CD14-positive monocyte (primary cell): ENCODE data around the gene TCF4. TPM values are rescaled to one million over a fixed set of nuclear protein-coding genes. Genes with fewer than 3 reads are reported as not detected.

Experiments
- DNase-seq, 3 donors: peaks; one replicate each; pipeline ENCODE4 v3.0.0-alpha.2; 2011 to 2022
- H2AFZ ChIP-seq: 2 replicates; pipeline ENCODE4 v1.6.0; 2012; ENCODE audit warnings: mild to moderate bottlenecking, low read depth, low read length, inconsistent platforms; ENCODE audit not compliant: insufficient read depth, poor library complexity, severe bottlenecking
- H3K27ac ChIP-seq, 2 donors: 1 replicate in 1 of 2; 2 replicates in 1 of 2; pipeline ENCODE4 v1.5.1; 2012 to 2013; ENCODE audit warnings: low read length in 2 of 2, control low read depth in 1 of 2, inconsistent platforms in 1 of 2, low read depth in 1 of 2, mild to moderate bottlenecking in 1 of 2
- H3K27me3 ChIP-seq, 2 donors: one replicate each; pipeline versions ENCODE4 v1.6.0 to v1.6.1; 2011 to 2013; ENCODE audit warnings: low read length in 2 of 2; ENCODE audit not compliant: control insufficient read depth in 2 of 2, insufficient read depth in 2 of 2
- H3K36me3 ChIP-seq, 2 donors: replicated peaks in 1 of 2; 1 replicate in 1 of 2; 2 replicates in 1 of 2; pipeline versions ENCODE4 v1.5.1 to v1.6.1; 2012 to 2013; ENCODE audit warnings: low read length in 2 of 2, control low read depth in 1 of 2, inconsistent platforms in 1 of 2, mild to moderate bottlenecking in 1 of 2; ENCODE audit not compliant: insufficient read depth in 2 of 2, control insufficient read depth in 1 of 2
- H3K4me1 ChIP-seq, 2 donors: 1 replicate in 1 of 2; 2 replicates in 1 of 2; pipeline versions ENCODE4 v1.5.1 to v1.6.1; 2012 to 2013; ENCODE audit warnings: low read length in 2 of 2, control low read depth in 1 of 2, inconsistent platforms in 1 of 2, mild to moderate bottlenecking in 1 of 2, moderate library complexity in 1 of 2; ENCODE audit not compliant: insufficient read depth in 2 of 2, control insufficient read depth in 1 of 2
- H3K4me2 ChIP-seq: replicated peaks from 2 replicates; pipeline ENCODE3; 2012; ENCODE audit warnings: low read length, moderate library complexity, mild to moderate bottlenecking; ENCODE audit not compliant: poor library complexity, severe bottlenecking; ENCODE audit errors: extremely low read depth
- H3K4me3 ChIP-seq, 3 experiments: fragments of 200-600 bp in 1 of 3; sonication (generic) in 1 of 3; replicated peaks in 1 of 3; 1 replicate in 2 of 3; 2 replicates in 1 of 3; pipeline ENCODE4 v1.5.1; 2011 to 2013; ENCODE audit warnings: low read length in 3 of 3, mild to moderate bottlenecking in 3 of 3, control low read depth in 2 of 3, low read depth in 2 of 3, inconsistent platforms in 1 of 3, moderate library complexity in 1 of 3
- H3K79me2 ChIP-seq: 2 replicates; pipeline ENCODE4 v1.6.0; 2012; ENCODE audit warnings: mild to moderate bottlenecking, control low read depth, inconsistent platforms, low read length, moderate library complexity; ENCODE audit not compliant: insufficient read depth
- H3K9ac ChIP-seq: 2 replicates; pipeline ENCODE4 v1.6.0; 2017; ENCODE audit warnings: low read length, mild to moderate bottlenecking; ENCODE audit not compliant: insufficient read depth, poor library complexity, severe bottlenecking
- H3K9me3 ChIP-seq, 2 donors: replicated peaks in 1 of 2; 1 replicate in 1 of 2; 2 replicates in 1 of 2; pipeline versions ENCODE4 v1.5.1 to v1.6.1; 2012 to 2013; ENCODE audit warnings: low read length in 2 of 2, control low read depth in 1 of 2; ENCODE audit not compliant: control insufficient read depth in 1 of 2, insufficient read depth in 1 of 2
- H4K20me1 ChIP-seq: 2 replicates; pipeline ENCODE4 v1.6.0; 2012; ENCODE audit warnings: mild to moderate bottlenecking, low read length, control low read depth, moderate library complexity; ENCODE audit not compliant: insufficient read depth
- H3K27ac Mint-ChIP-seq, 7 donors: one replicate each; pipeline ENCODE4 v1.8.0; 2020; ENCODE audit warnings: mild to moderate bottlenecking in 7 of 7, mixed read lengths in 7 of 7, moderate library complexity in 6 of 7, inconsistent platforms in 2 of 7
- H3K27me3 Mint-ChIP-seq, 3 donors: one replicate each; pipeline ENCODE4 v1.8.0; 2021 to 2022; ENCODE audit warnings: low read depth in 3 of 3, mild to moderate bottlenecking in 3 of 3, mixed read lengths in 3 of 3, moderate library complexity in 3 of 3, inconsistent platforms in 1 of 3
- H3K36me3 Mint-ChIP-seq, 2 donors: one replicate each; pipeline ENCODE4 v1.8.0; 2020; ENCODE audit warnings: mixed read lengths in 2 of 2, inconsistent platforms in 1 of 2, mild to moderate bottlenecking in 1 of 2
- H3K4me1 Mint-ChIP-seq: one replicate; pipeline ENCODE4 v1.8.0; 2020; ENCODE audit warnings: mild to moderate bottlenecking, mixed read lengths
- H3K4me3 Mint-ChIP-seq, 2 donors: one replicate each; pipeline ENCODE4 v1.8.0; 2020; ENCODE audit warnings: mild to moderate bottlenecking in 2 of 2, mixed read lengths in 2 of 2, moderate library complexity in 1 of 2
- H3K9me3 Mint-ChIP-seq, 7 donors: one replicate each; pipeline ENCODE4 v1.8.0; 2020 to 2022; ENCODE audit warnings: mixed read lengths in 7 of 7, mild to moderate bottlenecking in 6 of 7, moderate library complexity in 6 of 7, inconsistent platforms in 2 of 7
- CTCF ChIP-seq: fragments of 200-600 bp; IDR thresholded peaks from one replicate; pipeline ENCODE4 v1.8.0; 2022; ENCODE audit warnings: antibody characterized with exemption, mild to moderate bottlenecking
- WGBS: methylation state at CpG from one replicate; pipeline ENCODE4 v1.1.5; 2013; ENCODE audit warnings: missing lambda C conversion rate; ENCODE audit not compliant: insufficient coverage; 5-methylcytosine and 5-hydroxymethylcytosine counted together
- intact Hi-C, 2 donors: fragments of 100-400 bp; cut with micrococcal nuclease; formaldehyde crosslinking; loops; one replicate each; pipeline versions ENCODE4 v1.15.0 to v1.15.1; 2023
- polyA plus RNA-seq, 3 donors: library from polyadenylated mRNA; depleted of rRNA in 1 of 3; unstranded in 2 of 3; stranded (reverse) in 1 of 3; fragments of 300-500 nt in 2 of 3; fragments of >200 nt in 1 of 3; fragmentation: Illumina TruSeq in 2 of 3; gene quantifications; 1 replicate in 2 of 3; 2 replicates in 1 of 3; pipeline ENCODE4 v1.2.3, GENCODE V29; 2012 to 2021

The TCF4 gene
- polyA plus RNA-seq, 3 donors, result 5.9 to 12.9 (median 10.7) TPM

GRCh38 chr18:55515941-55516710 lies 71.9 kb downstream of the TCF4 start:
- WGBS, result 2% methylated on average over 3 of the region's 6 CpGs

GRCh38 chr18:55515214-55515613 lies 72.8 kb downstream of the TCF4 start:
- H3K4me1 Mint-ChIP-seq, result peaks cover 8% of the 10 kb centered on the region
- H3K9ac ChIP-seq, result no peak overlapping the region
- DNase-seq, result no peak
- H3K36me3 Mint-ChIP-seq, result peaks cover 0 to 2% of the 10 kb centered on the region in 2 donors
- H3K27me3 Mint-ChIP-seq, result no peaks in the 10 kb centered on the region
- WGBS, result 94% methylated on average over 3 of the region's 3 CpGs
- no peak overlapping the region for H3K27ac ChIP-seq
- no peak overlapping the region for H3K4me3 Mint-ChIP-seq
- H3K27ac Mint-ChIP-seq, result no peak overlapping the region
- no peak overlapping the region for H3K4me3 ChIP-seq
- TF ChIP-seq CTCF, result no peak
- H4K20me1 ChIP-seq, result no peaks in the 10 kb centered on the region
- H3K36me3 ChIP-seq, result no peaks in the 10 kb centered on the region
- H3K4me2 ChIP-seq, result no peak overlapping the region
- peaks cover 11 to 25% of the 10 kb centered on the region in 2 donors for H3K4me1 ChIP-seq
- no peak overlapping the region for H2AFZ ChIP-seq
- intact Hi-C loops, result no loop called here
- H3K27me3 ChIP-seq, result no peaks in the 10 kb centered on the region
- no peaks in the 10 kb centered on the region for H3K79me2 ChIP-seq
- H3K9me3 Mint-ChIP-seq, result peaks cover 0 to 4% (median 0%) of the 10 kb centered on the region in 7 donors
- no peaks in the 10 kb centered on the region for H3K9me3 ChIP-seq

More at GRCh38 chr18:55515941-55516710, 71.9 kb downstream of the TCF4 start:
- H3K36me3 Mint-ChIP-seq, result peaks cover 0 to 2% of the 10 kb centered on the region in 2 donors
- H4K20me1 ChIP-seq, result no peaks in the 10 kb centered on the region
- peaks cover 5 to 16% of the 10 kb centered on the region in 2 donors for H3K4me1 ChIP-seq
- H3K4me1 Mint-ChIP-seq, result no peaks in the 10 kb centered on the region
- no peaks in the 10 kb centered on the region for H3K36me3 ChIP-seq
- H3K27ac Mint-ChIP-seq, result no peak overlapping the region
- H3K27ac ChIP-seq, result no peak overlapping the region
- no peak overlapping the region for H3K4me2 ChIP-seq
- H3K9me3 ChIP-seq, result no peaks in the 10 kb centered on the region
- no peaks in the 10 kb centered on the region for H3K79me2 ChIP-seq
- peaks cover 0 to 4% (median 0%) of the 10 kb centered on the region in 7 donors for H3K9me3 Mint-ChIP-seq
- H3K9ac ChIP-seq, result no peak overlapping the region
- no peak overlapping the region for H3K4me3 ChIP-seq
- H2AFZ ChIP-seq, result no peak overlapping the region
- no peak for TF ChIP-seq CTCF
- no peaks in the 10 kb centered on the region for H3K27me3 Mint-ChIP-seq
- H3K27me3 ChIP-seq, result no peaks in the 10 kb centered on the region
- intact Hi-C loops, result no loop called here
- H3K4me3 Mint-ChIP-seq, result no peak overlapping the region
- no peak for DNase-seq
